GM21447 (cell line): ENCODE results near the gene GPR84.

Experiments
- ATAC-seq: cut with Tn5 transposase; IDR thresholded peaks from one replicate; pipeline ENCODE4 v1.9.1; 2021; ENCODE audit not compliant: unreplicated experiment

Gene GPR84

DNA sequence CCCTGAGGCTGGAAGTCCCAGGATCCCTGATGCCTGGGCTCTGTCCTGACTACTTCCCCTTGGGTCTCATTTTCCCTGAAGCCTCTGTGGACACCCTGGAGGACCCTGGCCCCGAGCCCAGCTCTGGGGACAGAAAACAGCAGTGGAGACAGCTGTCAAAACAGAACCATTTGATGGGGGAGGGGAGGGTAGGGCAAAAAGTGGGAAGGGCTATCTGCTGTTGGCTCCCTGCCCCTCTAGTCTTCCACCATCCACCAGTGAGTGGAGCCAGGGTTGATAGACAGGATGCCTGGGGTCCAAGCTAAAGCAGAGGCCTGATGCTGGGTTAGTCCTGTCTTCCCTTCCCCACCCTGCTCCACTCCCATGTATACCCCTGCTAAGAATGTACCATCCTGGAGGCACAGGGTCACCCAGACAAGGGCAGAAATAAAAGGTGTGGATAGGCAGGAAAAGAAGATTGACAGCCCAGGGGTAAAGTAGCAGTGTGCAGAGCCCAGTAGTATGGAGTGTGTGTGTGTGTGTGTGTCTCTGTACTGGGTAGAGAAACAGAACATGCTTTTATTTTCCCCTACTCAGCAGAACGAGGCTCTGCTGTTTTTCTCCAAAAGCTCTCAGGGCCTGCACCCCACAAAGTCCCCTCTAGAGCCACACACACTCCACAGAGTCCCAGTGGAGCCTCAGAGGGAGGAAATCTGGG lies 10.4 kb upstream of the GPR84 start:
- no peak for ATAC-seq

DNA sequence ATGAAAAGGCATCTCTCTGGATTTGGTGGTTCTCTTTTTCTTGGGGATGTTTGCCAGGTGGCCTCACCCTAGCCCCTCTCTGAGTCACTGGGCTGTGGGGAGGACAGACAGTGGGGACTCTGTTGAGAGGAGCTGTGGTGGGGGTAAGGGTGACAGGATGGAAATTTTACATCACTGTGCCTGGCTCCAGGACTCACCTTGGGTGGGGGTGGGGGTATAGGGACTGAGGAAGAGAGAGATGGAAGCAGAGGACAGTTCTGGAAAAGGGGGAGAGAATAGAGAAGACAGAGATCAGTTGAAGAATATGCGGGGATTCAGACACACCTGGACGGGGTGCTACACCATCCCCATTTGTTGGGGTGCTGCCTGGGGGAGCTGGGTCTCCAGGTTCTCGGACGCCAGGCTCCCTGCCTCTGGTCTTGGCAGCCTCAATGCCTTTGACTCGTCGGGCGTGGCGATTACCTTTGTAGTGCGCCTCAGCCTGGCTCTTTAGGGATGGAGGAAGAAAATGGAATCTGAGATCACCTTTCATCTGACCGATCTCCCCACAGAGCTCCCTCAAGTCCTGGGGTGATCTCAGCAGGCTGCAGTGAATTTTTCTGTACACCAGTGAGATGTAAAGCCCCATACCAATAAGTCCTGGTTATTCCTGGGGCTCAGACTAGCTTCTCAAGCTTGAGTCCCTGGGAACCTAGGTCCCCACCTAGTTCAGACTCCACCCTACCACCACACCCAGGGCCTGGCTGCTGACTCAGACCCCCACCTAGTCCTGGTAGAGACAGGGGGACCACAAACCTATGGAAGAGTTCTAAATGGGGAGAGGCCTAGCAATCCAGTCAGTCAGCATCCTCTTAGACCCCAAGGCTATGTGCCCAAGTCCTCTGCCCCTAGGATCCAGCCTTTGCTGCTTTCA lies 9.6 kb upstream of the GPR84 start:
- ATAC-seq: no peak

- no peak for ATAC-seq
Measured at GRCh38 chr12:54372113-54372806, 8.0 kb upstream of the GPR84 start.

DNA sequence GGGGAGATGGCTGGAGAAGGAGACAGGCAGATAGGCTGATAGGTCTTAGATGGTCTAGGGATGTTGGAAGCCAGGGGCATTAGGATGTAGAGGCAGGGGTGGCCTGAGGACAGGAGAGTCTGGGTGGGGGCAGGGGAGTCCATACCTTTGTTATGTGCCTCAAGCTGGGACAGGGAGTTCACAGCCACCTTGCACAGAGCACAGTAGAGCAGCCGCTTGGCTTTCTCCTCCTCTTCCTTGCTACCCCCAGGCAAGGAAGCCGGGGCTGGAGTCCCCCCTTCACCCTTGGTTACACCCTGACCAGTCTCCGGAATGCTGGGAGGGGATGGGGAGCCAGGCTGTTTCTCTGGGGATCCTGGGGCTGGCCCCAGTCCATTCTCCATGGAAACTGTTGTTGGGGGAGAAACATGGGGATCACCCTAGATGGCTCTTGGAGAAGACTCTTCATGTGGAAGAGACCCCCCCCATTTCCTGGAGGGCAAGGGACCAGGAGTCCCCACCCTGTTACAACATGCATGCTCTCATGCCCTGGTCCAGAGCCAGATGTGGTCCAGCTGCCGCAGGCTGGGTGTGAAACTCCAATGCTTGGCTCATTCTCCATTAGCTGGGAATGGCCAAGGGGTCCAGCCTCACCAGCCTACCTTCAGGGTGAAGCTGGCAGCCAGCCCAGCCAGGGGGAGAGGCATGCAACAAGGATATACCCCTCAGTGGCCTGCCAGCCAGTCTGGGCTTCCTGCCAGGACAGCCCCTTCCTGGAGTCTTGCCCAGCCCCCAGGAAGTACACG lies 7.2 kb upstream of the GPR84 start:
- ATAC-seq: no peak

DNA sequence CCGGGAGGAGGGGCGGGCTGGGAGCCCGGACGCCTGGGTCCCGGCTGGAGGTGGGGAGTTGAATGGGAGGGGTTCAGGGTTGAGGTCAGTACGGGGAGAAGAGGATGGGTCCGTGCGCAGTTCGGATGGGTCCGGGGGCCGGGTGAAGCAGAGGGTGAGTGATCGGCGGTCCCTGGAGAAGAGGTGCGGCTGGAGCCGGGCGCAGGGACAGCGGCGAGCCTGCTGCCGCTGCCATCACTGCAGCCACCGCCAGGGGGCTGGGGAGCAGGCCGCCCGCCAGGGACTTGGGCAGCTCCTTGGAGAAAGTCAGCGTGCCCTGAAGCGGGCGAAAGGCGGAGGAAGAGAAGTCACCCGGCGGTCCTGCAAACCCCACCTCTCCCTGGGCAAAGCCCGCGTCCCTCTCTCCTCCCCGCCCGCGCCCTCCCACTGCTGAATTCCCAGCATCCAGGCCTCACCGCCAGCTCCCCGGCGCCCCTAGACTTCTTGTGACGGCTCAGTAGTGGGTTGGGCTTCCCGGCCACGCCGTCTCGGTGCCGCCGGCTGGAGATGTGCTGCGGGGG lies 6.0 kb upstream of the GPR84 start:
- no peak for ATAC-seq

DNA sequence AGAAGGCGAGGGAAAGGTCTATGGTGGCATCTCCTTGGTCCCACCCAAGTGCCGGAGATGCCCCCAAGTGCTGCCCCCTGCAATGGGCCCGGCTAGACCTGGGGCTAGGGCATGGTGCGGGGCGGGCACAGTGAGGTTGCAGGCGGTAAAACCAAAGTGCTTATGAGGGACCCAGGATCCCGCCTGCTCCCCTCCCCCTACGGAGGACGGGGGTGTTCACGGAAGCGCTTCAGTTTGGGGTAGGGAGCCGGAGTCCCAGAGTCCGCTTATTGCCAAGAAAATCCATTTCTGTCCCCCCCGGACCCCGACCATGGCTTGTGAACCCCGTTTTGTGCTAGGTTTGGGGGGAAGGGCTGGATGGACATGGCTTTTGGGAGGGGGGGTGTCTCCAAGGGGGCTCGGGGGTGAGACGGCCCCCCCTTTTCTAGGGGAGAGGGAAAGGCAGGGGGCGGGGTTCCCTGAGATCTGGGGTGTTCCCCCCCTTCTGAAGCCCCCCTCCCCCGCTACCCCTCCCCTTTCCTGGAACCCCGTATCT lies 5.4 kb upstream of the GPR84 start:
- ATAC-seq: no peak

DNA sequence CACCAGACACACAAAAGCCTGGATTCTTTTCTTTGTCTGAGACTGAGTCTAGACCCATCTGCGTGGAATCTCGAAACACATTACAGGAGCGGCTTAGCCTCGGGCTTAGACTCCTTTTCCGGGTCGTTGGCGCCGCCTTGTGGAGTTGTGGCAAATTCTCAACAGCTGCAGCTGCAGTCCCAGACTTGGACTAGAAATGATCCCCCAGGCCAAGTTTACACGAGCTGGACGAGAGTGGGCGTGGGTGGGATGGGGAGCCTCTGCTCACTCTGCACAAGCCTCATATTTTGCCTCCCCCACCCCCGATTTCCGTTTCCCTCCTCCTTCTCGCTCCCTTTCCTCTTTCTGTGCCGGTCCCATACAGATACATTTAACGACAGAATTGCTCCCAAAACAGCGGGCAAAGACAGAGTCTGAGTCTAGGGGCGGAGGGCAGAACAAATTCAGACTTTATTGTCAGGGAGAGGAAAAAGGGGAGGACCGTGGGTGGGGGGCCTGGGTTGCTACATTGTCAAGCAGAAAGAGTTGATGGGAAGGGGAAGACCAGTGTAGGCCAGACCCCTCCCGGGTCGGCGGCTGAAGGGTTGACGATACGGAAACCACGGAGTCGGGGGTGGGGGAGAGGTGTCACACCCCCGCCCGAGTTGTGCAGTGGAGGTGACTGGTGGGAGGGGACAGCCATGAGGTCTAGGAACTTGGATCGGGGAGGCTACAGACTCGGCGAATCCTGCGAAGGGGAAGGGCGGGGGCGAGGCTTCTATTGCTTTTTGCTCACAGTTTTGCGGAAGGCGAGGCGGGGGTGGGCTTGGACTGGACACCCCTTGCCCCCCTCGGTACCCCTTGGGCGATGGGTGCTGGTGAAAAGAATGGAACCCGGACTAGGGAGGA lies 4.7 kb upstream of the GPR84 start:
- peak; percentile 78 for ATAC-seq

DNA sequence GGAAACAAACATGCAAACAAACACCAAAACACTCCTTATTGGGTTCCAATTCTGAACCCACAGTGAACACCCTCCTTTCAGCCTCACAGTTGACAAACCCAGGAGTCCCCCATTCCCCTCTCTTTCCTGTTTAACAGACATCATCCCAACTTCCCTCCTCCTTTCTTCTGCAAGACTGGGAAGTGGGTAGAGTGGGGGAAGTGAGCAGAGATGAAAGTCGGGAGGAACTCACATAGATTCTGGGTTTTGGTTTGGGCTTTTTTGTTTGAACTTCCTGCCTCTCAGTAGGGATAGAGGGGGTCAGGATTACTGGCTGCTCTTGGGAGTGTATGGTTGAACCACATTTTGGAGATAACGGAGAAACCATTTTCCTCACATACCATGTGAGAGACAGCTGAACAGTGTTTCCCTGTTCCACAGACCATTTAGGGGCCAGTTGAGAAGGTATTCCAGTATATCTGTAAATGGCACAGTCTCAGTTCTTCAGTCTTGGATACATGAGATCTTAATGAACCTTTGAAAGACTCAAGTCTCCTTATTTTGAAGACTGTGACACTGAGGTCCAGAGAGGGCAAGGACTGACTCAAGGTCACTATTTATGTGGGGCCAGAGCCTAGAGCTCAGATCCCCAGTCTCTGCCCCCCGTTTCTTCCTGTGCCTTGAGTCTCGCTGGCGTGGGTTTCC lies 3.9 kb upstream of the GPR84 start:
- ATAC-seq: no peak

DNA sequence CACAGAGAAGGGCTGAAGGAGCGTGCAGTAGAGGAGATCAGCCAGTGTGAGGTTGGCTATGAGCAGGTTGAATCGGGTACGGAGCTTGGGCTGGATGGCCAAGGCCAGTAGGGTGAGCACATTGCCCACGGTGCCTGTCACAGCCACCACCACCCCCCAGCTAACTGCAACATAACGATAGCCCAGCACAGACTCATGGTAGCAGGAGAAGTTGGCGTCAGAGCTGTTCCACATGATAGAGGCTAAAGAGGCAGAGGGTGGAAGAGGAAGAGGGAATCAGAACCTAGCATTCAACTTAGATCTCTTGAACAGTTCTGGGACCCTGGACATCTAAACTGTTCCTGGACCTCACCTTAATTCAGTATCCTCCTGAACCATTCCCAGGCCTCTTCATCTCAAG lies 668 bp downstream of the GPR84 start:
- ATAC-seq: no peak

DNA sequence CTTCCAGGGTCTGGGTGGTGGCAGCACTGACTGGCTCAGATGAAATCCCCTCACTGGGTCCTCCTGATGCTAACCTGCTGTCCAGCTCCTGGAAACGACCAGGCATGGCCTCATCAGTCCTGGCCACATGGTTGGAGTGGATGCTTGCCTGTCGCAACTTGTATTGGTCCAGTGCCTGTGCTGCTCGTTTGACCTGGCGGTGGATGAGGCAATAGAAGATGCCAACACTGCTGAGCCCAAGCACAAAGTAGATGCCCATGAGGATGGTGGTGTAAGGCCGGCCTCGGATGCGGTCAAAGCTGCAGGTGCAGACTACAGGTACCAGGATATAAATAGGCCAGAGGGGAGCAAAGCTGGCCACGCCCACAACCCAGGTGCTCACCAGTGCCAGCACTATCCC lies 1.2 kb downstream of the GPR84 start:
- ATAC-seq: no peak

DNA sequence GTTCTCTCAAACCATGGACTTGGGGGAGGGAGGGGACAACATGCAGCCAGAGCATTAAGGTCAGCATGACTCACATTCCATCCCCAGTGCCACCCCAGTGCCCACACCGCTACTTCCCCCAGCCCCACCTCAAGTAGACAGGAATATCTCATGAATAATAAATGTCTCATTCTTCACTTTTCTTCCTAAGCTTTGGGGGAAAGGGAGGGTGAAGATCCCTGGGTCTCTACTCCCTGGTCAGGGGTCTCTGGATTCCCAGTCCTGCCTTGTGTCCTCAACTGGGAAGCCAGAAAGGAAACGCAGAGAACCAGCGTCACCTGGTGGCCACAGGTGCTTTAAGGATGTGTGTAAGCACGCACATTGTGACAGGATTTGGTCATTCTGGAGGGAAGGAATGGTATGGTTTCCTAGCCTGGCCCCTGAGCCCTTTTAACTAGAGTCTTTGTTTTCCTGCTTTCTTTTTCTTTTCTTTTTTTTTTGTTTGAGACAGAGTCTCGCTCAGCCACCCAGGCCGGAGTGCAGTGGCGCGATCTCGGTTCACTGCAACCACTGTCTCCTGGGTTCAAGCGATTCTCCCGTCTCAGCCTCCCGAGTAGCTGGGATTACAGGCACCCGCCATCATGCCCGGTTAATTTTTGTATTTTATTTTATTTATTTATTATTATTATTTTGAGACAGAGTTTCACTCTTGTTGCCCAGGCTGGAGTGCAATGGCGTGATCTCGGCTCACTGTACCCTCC lies 3.4 kb downstream of the GPR84 start:
- no peak for ATAC-seq

DNA sequence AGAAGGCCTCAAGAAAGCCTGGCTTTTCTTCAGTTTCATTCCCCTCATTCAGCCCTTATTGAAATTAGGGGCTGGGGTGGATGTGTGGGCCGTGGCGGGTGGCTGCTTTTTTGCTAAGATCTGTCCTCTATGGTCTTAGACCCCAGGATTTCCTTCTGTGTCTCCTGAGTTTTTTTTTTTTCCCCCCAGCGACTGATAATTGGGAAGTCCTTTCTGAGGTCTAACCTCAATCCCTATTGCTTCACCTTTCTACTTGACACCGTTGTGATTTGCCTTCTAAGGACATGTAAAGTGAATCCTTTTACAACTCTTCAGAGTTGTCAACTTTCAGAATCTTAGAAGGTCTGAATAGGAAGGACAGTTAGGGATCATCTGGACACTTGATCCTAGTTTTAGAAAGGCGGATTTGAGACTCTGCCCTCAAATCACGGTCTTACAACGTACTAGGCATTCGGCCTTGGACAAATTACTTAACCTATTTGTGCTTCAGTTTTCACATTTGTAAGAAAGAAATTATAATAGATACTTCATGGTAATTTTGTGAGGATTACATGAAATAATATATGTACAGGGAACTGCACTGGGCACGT lies 4.4 kb downstream of the GPR84 start:
- ATAC-seq: no peak

DNA sequence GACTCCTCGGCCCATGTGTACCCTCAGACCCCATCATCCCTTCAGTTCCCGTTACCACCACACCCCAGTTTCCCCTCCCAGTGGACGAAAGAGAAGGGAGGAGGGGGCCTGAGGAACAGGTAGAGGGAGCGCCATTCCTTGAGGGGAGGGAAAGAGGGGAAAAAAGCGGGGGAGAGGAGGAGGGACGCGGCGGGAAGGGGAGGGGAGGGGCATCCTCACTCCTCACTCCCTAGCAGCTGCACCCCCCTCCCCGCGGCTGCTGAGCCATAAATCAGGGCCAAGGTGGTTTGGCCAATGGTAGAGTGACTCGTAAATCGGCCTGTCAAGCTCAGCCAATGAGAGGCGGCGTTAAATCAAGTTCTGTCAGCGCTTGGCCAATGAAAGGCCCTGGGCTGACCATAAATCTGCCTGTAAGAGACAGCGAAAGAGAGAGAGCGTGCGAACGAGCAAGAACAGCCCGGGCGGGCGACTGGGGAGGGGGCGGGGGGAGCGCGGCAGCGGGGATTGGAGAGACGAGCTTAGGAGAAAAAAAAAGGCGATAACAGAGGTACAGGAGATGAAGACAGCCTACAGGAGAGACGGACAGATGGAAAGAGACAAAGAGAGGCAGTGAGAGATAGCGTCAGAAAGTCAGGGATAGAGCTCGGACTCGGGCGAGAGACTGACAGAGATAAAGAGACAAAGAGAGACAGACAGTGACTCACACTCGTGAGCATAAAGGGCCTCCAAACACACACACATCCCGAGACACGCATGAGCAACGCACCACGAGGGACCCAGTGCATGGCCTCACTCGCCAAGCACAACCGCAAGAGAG lies 5.1 kb downstream of the GPR84 start:
- peak; percentile 97 for ATAC-seq

- no peak for ATAC-seq
Measured at GRCh38 chr12:54358191-54358944, 5.9 kb downstream of the GPR84 start.

DNA sequence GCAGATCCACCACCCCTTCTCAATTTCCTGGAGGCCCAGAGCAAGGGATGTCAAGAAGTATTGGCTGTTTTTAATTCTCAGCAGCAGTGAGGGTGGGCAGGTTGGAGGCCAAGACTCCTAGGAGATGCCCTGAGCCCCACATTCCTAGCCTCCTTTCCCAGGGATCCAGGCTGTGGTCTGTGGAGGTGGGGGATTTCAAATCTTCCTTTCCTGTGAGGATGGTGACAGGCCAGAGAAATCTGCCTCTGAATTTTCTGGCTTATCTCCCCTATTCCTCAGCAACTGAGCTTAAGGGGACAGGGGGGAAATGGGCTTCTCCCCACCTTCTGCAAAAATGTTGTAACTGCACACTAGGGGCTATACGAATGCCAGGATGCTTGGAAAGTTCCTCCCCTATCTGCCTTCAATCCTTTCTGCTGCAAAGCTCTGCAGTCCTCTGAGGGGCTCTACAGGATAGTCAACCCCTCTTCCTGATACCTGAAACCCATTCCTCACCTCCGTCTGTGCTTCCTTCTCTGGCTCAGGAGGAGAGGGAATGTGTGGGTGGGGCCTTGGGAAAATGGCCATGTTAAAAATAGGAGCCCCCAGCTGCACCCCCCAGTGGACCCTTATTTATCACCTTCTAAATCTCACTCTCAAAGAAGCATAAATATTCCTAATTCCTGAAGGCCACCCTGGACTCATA lies 6.6 kb downstream of the GPR84 start:
- no peak for ATAC-seq

- ATAC-seq: no peak
Measured at GRCh38 chr12:54356951-54357356, 7.3 kb downstream of the GPR84 start.
